NCI-H774 (cell line): ENCODE measurements around the gene HOXC12.
A peak's percentile ranks its signal among the peaks of the same experiment; 100 is the strongest.

ENCODE experiments used
- DNase-seq: peaks from one replicate; lab custom pipeline; 2025; lab: John Stamatoyannopoulos, UW

HOXC12 gene

GRCh38 chr12:53984901-53985691, 30.4 kb downstream of the HOXC12 start, which contains the start of gene HOXC10:
Gene HOXC10, plus strand, starts transcription at chr12:53985146. Its CDS starts 114 bp downstream, at chr12:53985260.
- peak; percentile 93 for DNase-seq

DNA sequence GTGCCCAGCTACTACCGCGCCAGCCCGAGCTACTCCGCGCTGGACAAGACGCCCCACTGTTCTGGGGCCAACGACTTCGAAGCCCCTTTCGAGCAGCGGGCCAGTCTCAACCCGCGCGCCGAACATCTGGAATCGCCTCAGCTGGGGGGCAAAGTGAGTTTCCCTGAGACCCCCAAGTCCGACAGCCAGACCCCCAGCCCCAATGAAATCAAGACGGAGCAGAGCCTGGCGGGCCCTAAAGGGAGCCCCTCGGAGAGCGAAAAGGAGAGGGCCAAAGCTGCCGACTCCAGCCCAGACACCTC, 30.9 kb downstream of the HOXC12 start:
- DNase-seq = no peak

DNA sequence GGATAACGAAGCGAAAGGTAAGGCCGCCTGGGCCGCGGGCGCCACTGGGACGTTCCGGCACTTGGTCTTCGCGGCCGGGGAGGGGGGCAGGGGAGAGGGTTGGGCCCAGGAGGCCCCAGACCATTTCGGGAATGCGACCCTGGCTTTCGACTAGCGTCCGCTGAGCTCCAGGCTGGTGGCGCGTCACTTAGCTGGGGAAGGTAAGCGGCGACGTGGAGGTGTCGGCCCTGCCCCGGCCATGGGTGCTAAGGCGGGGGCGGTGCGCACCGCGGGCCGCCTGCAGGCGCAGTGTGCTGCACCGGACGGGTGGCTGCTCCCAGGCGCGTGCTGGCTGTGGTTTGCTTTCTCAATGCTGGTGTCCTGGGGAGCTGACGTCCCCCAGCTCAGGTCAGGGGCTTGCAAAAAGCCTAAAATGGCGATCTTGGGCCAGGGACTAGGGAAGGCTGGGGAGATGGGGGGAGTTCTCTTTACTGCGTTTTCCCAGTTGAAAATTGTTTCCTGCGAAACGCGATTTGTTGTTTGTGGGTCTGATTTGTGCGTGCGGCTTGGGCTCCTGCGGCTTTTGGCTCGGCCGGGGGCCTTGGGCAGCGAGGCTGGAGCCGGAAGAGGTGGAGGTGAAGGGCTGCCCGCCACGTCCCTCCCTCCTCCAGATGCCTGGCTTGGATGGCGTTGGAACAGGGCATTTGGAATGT, 31.4 kb downstream of the HOXC12 start:
- DNase-seq = no peak

- no peak for DNase-seq
These were observed 32.2 kb downstream of the HOXC12 start for GRCh38 chr12:53986686-53987483.

DNA sequence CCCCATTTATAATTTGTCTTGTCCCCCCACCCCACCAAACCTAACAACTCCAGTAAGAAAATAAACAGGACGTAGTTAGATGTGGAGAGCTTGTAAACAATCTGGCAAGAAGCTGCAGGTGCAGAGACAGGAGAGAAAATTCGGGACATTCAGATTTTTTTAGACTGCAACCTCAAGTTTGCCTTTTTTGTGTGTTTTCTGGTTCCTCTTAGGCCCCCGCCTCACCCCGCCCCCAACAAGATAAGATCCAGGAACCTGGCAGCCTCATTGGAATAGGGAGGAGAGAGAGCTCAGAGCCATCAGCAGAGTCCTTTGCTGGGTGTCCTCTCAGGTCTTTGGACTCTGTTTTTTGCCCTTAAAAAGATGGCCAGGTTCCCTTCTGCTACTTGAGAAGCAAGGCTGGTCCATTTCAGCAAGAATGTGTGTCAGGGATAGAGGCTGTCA, 33.1 kb downstream of the HOXC12 start:
- no peak for DNase-seq

DNA sequence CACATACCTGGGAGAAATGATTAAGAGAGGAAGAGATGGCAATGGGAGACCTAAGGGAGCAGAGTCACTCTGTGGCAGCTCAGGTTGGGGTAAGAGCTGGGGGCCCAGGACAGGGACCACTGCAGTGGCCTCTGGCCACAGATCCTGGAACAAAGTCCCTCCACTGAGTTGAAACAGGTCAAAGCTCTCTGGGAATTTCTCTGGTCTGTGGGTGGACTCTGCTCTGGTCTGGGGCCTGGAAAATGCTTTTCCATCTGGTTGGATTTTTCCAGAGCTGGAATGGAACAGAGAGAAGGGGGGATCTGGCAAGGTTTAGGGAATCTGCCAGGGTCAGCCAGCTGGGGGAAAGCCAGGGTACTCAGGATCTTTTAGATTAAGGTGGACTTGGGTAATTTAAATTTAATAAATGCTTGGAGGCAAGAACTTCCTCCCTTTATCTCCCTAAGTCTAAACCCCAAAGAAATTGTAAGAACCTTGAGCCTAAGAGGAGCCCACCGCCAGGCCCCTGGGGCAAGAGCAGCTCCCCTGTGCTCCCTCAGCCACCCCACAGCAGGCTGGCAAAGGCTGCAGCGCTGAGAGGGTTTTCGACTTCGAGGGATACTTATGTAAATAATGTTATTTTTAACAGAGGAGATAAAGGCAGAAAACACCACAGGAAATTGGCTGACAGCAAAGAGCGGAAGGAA, 34.0 kb downstream of the HOXC12 start:
- DNase-seq = no peak

- DNase-seq = peak; percentile 31
These were observed 34.8 kb downstream of the HOXC12 start for GRCh38 chr12:53989227-53990113.

GRCh38 chr12:53990311-53991076, 35.8 kb downstream of the HOXC12 start:
- no peak for DNase-seq

GRCh38 chr12:53991077-53991460, 36.4 kb downstream of the HOXC12 start:
- DNase-seq = no peak

DNA sequence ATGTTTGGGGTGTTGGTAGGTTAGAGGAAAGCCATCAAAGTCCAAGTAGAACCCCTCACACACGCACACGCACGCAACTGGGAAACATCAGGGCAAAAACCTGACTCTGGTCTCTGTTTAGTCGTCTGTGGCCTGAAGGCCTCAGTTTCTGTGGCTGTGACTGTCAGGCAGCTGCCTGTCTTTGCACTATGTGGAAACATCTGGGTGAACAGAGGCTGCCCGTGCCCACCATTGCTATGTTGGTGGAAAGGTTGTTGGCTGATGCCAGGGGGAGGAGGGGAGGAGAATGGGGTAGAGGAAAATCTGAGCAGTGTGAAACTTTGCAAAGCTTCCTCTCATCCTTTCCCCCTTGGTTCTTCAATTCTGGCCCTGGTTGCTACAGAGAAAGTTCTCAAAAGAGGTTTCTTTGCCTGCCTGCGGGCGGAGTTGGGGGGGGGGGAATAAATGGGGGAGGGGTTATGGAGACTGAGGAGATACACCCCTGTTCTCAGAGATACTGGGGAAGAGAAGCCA, 37.7 kb downstream of the HOXC12 start:
- no peak for DNase-seq

GRCh38 chr12:53993162-53994008, 38.7 kb downstream of the HOXC12 start:
- no peak for DNase-seq

- no peak for DNase-seq
These were observed 39.2 kb downstream of the HOXC12 start for GRCh38 chr12:53994009-53994263.

DNA sequence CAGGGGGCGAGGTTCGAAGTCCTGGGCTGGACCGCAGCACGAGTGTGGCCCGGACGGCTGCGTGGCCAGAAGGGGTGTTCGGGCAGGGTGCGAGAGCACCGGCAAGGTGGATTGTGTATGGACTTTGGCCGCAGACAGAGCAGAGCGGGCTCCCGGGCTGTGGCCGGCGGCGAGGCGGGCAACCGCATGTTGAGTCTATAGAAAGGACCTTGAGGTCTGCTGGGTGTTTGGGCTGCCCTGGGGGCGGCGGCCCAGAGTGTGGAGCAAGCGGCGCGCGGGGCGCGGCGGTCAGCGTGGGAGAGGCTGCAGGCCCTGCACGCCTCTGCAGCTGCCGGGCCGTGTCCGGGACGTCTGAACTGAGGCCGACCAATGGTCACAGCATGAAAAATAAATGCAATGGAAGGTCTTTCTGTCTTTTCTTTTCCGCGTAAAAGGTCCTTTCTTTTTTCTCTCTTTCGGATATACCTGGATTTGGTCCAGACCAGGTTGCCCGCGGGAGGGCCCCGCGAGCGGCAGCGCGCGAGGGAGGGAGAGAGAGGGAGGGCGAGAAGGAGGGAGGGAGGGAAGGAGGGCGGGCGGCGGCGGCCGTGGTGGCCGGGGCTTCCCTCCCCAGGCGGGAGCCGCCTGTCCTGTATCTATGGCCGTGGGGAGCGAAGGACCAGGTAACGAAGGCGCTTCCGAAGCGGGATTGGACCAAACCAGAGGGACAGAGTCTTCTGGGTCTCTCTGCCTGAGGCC, 39.7 kb downstream of the HOXC12 start:
- DNase-seq = peak; percentile 49

GRCh38 chr12:53995002-53995377, 40.3 kb downstream of the HOXC12 start:
- DNase-seq = no peak

GRCh38 chr12:53995378-53996239, 40.9 kb downstream of the HOXC12 start:
- peak; percentile 79 for DNase-seq

DNA sequence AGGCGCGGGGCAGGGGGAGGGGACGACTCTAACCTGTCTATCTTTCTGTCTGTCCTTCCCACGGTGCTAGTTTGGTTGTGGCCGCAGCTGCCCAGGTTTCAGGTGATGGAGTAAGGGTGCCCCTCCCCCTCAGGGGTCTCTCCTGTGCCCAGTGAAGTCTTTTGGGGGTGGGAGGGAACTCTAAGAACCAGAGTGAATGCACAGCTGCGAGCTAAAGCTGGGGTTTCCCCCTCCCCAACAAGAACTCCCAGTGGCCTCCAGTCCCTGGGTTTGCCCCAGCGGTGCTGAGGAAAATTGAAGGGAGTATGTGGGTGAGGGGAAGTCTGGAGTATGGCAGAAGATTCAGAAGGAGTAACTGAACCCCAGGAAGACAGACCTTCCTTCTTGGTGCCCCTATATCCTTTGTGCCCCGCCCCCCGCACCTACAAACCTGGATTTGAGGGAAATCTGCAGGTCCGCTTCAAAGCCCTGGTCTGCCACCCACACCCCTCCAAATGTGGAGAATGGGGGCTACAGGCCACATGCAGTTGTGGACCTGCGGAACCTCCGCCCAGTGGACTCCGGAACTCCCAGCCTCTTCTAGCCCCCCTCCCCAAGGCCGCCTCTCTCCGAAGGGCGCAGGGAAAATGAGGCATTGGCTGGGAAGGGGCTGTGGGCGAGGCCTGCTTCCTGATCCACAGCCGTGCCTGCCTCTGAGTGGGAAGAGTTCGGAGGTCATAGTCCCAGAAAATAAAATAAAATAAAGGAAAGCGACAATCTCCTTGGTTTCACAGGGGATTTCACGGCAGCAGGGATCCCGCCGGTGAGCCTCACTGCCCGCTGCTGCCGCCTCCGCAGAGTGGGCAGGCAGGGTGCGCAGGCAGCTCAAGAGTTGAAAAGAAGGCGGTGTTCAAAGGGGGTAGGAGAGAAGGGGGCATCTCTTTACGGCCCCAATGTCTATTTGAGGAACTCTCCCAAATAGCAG, 41.8 kb downstream of the HOXC12 start:
- no peak for DNase-seq
